DOHH2 (cell line): ENCODE measurements around the gene BRPF3.

Experiments used
- H3F3A ChIP-seq: fragments of 200-600 bp; sonication (generic), shearing (Covaris generic); 2 replicates; pipeline ENCODE4 v1.6.0; 2016; ENCODE audit warnings: antibody characterized with exemption, mild to moderate bottlenecking; ENCODE audit not compliant: control insufficient read depth, insufficient read depth
- H3K27ac ChIP-seq: fragments of 200-600 bp; sonication (generic); 2 replicates; pipeline ENCODE4 v1.5.1; 2014; ENCODE audit warnings: low read depth, mild to moderate bottlenecking, low read length, moderate library complexity
- H3K27me3 ChIP-seq: fragments of 200-600 bp; sonication (generic); 2 replicates; pipeline ENCODE4 v1.6.1; 2014; ENCODE audit warnings: mild to moderate bottlenecking, low read length, mixed read lengths; ENCODE audit not compliant: control insufficient read depth
- H3K36me3 ChIP-seq: fragments of 200-600 bp; sonication (generic); 2 replicates; pipeline ENCODE4 v1.6.1; 2014; ENCODE audit warnings: mild to moderate bottlenecking, low read length, moderate library complexity, mixed read lengths; ENCODE audit not compliant: control insufficient read depth
- H3K4me1 ChIP-seq: fragments of 200-600 bp; sonication (generic); 2 replicates; pipeline ENCODE4 v1.6.1; 2014; ENCODE audit warnings: mild to moderate bottlenecking, low read length, mixed read lengths; ENCODE audit not compliant: control insufficient read depth
- H3K4me2 ChIP-seq: fragments of 200-600 bp; sonication (generic); 2 replicates; pipeline ENCODE4 v1.6.0; 2014; ENCODE audit warnings: mild to moderate bottlenecking, low read length, moderate library complexity
- H3K4me3 ChIP-seq: fragments of 200-600 bp; sonication (generic); 2 replicates; pipeline ENCODE4 v1.5.1; 2014; ENCODE audit warnings: mild to moderate bottlenecking, low read length, mixed read lengths
- H3K79me2 ChIP-seq: fragments of 200-600 bp; sonication (generic); 2 replicates; pipeline ENCODE4 v1.6.1; 2014; ENCODE audit warnings: mild to moderate bottlenecking, low read length, mixed read lengths; ENCODE audit not compliant: control insufficient read depth
- H3K9me2 ChIP-seq: fragments of 200-600 bp; sonication (generic); replicated peaks from 2 replicates; pipeline ENCODE4 v1.6.1; 2014; ENCODE audit warnings: mild to moderate bottlenecking, low read length, mixed read lengths; ENCODE audit not compliant: control insufficient read depth
- H3K9me3 ChIP-seq: fragments of 200-600 bp; sonication (generic); 2 replicates; pipeline ENCODE4 v1.6.1; 2014; ENCODE audit warnings: antibody characterized with exemption, low read length, mixed read lengths; ENCODE audit not compliant: control insufficient read depth, insufficient read depth
- H4K20me1 ChIP-seq: fragments of 200-600 bp; sonication (generic); 2 replicates; pipeline ENCODE4 v1.6.0; 2014; ENCODE audit warnings: low read depth, mild to moderate bottlenecking, antibody characterized with exemption, low read length, moderate library complexity; ENCODE audit not compliant: control insufficient read depth, insufficient read depth
- EZH2phosphoT487 ChIP-seq: fragments of 200-600 bp; sonication (generic); IDR thresholded peaks from 2 replicates; pipeline ENCODE4 v1.6.1; 2017; ENCODE audit warnings: borderline replicate concordance, mild to moderate bottlenecking, antibody characterized with exemption, low read length, moderate library complexity, mixed read lengths
- TF ChIP-seq, protein P1 (sequence below): fragments of 200-600 bp; sonication (generic); IDR thresholded peaks from one replicate; pipeline ENCODE4 v1.5.1; 2014; ENCODE audit warnings: antibody characterized with exemption, mild to moderate bottlenecking, low read depth, low read length; ENCODE audit not compliant: poor library complexity, severe bottlenecking

The BRPF3 gene

DNA sequence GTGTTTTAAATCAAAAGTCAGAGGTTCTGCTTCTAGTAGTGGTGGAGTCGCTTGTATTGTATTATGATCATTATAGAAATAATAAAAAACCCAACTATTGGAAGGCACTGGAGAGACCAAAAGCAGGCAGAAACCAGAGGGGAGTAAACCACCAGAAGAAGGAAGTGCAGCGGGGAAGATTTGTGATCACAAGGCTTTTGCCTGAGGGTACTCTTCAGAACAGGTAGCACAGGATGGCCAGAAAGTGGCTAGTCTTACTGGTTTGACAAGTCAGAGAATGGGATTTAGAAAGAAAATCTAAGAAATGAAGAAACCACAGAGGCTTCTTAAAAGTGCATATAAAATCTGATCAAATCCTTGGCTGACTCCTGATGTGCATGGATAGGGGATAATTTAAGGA lies 42.3 kb upstream of the BRPF3 start:
- H3K27me3 ChIP-seq = no peaks in the 10 kb centered on the region
- no peaks in the 10 kb centered on the region for H3K9me2 ChIP-seq
- TF ChIP-seq, protein P1, sequence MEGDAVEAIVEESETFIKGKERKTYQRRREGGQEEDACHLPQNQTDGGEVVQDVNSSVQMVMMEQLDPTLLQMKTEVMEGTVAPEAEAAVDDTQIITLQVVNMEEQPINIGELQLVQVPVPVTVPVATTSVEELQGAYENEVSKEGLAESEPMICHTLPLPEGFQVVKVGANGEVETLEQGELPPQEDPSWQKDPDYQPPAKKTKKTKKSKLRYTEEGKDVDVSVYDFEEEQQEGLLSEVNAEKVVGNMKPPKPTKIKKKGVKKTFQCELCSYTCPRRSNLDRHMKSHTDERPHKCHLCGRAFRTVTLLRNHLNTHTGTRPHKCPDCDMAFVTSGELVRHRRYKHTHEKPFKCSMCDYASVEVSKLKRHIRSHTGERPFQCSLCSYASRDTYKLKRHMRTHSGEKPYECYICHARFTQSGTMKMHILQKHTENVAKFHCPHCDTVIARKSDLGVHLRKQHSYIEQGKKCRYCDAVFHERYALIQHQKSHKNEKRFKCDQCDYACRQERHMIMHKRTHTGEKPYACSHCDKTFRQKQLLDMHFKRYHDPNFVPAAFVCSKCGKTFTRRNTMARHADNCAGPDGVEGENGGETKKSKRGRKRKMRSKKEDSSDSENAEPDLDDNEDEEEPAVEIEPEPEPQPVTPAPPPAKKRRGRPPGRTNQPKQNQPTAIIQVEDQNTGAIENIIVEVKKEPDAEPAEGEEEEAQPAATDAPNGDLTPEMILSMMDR = no peak
- no peak for TF ChIP-seq EZH2phosphoT487
- H3K4me2 ChIP-seq = no peak overlapping the region
- H3F3A ChIP-seq = no peaks in the 10 kb centered on the region
- peaks cover 6% of the 10 kb centered on the region; the same call in 1 of the 2 replicates for H3K9me3 ChIP-seq
- no peak overlapping the region for H3K27ac ChIP-seq
- no peaks in the 10 kb centered on the region for H4K20me1 ChIP-seq
- H3K4me1 ChIP-seq = no peaks in the 10 kb centered on the region
- no peaks in the 10 kb centered on the region for H3K79me2 ChIP-seq
- no peaks in the 10 kb centered on the region for H3K36me3 ChIP-seq
- H3K4me3 ChIP-seq = no peak overlapping the region

DNA sequence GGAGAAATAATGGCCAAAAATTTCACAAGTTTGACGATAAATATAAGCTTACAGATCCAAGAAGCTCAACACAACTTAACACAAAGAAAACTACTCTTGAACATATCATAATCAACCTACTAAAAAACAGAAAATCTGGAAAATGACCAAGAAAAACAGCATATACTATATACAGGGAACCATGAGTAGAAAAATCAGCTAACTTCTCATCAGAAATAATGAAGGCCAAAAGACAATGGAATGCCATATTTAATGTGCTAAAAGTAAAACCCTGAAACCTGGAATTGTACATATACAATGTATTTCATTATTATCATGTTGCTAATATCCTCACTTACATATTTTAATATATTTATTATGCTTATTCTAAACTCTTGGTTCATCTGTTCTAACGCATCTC lies 40.9 kb upstream of the BRPF3 start:
- TF ChIP-seq EZH2phosphoT487 = no peak
- TF ChIP-seq, protein P1 = no peak
- no peaks in the 10 kb centered on the region for H3K4me1 ChIP-seq
- H3K27ac ChIP-seq = no peak overlapping the region

DNA sequence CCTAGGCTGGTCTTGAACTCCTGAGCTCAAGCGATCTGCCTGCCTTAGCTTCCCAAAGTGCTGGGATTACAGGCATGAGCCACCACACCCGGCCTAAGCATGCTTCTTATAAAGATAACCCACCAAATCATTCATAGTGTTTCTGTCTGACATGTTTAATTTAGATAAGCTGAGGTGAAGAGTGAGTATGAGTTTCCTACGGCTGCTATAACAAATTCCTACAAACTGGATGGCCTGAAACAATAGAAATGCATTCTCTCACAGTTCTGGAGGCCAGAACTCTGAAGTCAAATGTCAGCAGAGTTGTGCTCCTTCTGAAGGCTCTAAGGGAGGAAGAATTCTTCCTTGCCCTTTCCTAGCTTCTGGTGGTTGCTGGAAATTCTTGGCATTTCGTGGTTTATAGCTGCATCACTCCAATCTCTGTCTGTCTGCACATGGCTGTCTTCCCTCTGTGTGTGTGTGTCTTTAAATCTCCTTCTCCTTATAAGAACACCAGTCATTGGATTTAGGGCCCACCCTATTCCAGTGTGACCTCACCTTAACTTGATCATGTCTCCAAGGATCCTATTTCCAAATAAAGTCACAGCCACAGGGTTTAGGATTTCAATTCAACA lies 36.3 kb upstream of the BRPF3 start:
- no peaks in the 10 kb centered on the region for H3K36me3 ChIP-seq
- no peak overlapping the region for H3K4me2 ChIP-seq
- no peaks in the 10 kb centered on the region for H4K20me1 ChIP-seq
- no peaks in the 10 kb centered on the region for H3F3A ChIP-seq
- no peaks in the 10 kb centered on the region for H3K79me2 ChIP-seq
- H3K9me3 ChIP-seq = peaks cover 9% of the 10 kb centered on the region; the same call in 1 of the 2 replicates
- no peak for TF ChIP-seq EZH2phosphoT487
- TF ChIP-seq, protein P1 = no peak
- H3K4me1 ChIP-seq = no peaks in the 10 kb centered on the region
- H3K27me3 ChIP-seq = no peaks in the 10 kb centered on the region
- H3K9me2 ChIP-seq = no peaks in the 10 kb centered on the region
- H3K27ac ChIP-seq = no peak overlapping the region
- no peak overlapping the region for H3K4me3 ChIP-seq

More for the DNA sequence above, 40.9 kb upstream of the BRPF3 start:
- Histone ChIP-seq H3K4me2 (no peak overlapping the region), H3K9me3 (peaks cover 9% of the 10 kb centered on the region; the same call in 1 of the 2 replicates), H3K79me2 (no peaks in the 10 kb centered on the region), H3K27me3 (no peaks in the 10 kb centered on the region), H3F3A (no peaks in the 10 kb centered on the region), H3K9me2 (no peaks in the 10 kb centered on the region), H4K20me1 (no peaks in the 10 kb centered on the region), H3K4me3 (no peak overlapping the region), H3K36me3 (no peaks in the 10 kb centered on the region)
